CD4-positive, alpha-beta T cell treated with Interleukin-17A for 4 hours (primary cell): ENCODE results near the gene ZFP57.

Experiments used
- DNase-seq: peaks from one replicate; pipeline ENCODE4 v3.0.0-alpha.2; 2020; ENCODE audit warnings: mixed read lengths

The ZFP57 gene

GRCh38 chr6:29653452-29654038 is 27.4 kb downstream of the ZFP57 start:
- peak; percentile 64 for DNase-seq

- DNase-seq = no peak
These were observed 28.8 kb downstream of the ZFP57 start for GRCh38 chr6:29652198-29652584.

GRCh38 chr6:29651413-29652197 is 29.3 kb downstream of the ZFP57 start:
- DNase-seq = no peak

GRCh38 chr6:29649701-29650673 is 31.0 kb downstream of the ZFP57 start:
- DNase-seq = peak; percentile 99

- DNase-seq = no peak
These were observed 32.9 kb downstream of the ZFP57 start for GRCh38 chr6:29647927-29648642.

- peak; percentile 74 for DNase-seq
These were observed 39.4 kb downstream of the ZFP57 start for GRCh38 chr6:29641430-29642148.

GRCh38 chr6:29637247-29637646 is 43.7 kb downstream of the ZFP57 start:
- no peak for DNase-seq

- no peak for DNase-seq
These were observed 47.4 kb downstream of the ZFP57 start for GRCh38 chr6:29633534-29633905.

GRCh38 chr6:29632789-29633533 is 48.0 kb downstream of the ZFP57 start, which contains the start of gene GABBR1:
Gene GABBR1 (minus strand): TSS chr6:29633183. CDS start chr6:29632385, 798 bp downstream.
- DNase-seq = peak; percentile 87

- peak; percentile 83 for DNase-seq
These were observed 48.9 kb downstream of the ZFP57 start for GRCh38 chr6:29631860-29632731.

GRCh38 chr6:29631209-29631810 is 49.6 kb downstream of the ZFP57 start:
- no peak for DNase-seq

- no peak for DNase-seq
These were observed 50.6 kb downstream of the ZFP57 start for GRCh38 chr6:29630315-29630714.

GRCh38 chr6:29629571-29629970 is 51.4 kb downstream of the ZFP57 start:
- DNase-seq = no peak

GRCh38 chr6:29628419-29629281 is 52.3 kb downstream of the ZFP57 start:
- DNase-seq = peak; percentile 72

GRCh38 chr6:29627755-29628418 is 53.1 kb downstream of the ZFP57 start:
- peak; percentile 80 for DNase-seq

GRCh38 chr6:29626948-29627754 is 53.8 kb downstream of the ZFP57 start:
- DNase-seq = no peak

- DNase-seq = no peak
These were observed 55.5 kb downstream of the ZFP57 start for GRCh38 chr6:29625337-29625930.
